CD4-positive, alpha-beta memory T cell (primary cell): ENCODE data around the gene GRIPAP1. TPM values are rescaled to one million over a fixed set of nuclear protein-coding genes. Genes with fewer than 3 reads are reported as not detected.

Experiments
- CTCF ChIA-PET: fragments of 350-600 bp; sonication (Branson Sonifier 250); formaldehyde crosslinking; loops from one replicate; lab custom pipeline; 2021; ENCODE audit warnings: inconsistent platforms; ENCODE audit not compliant: partially characterized antibody; lab: Charles Lee
- POLR2A ChIA-PET: fragments of 350-600 bp; sonication (Branson Sonifier 250); formaldehyde crosslinking; loops from one replicate; lab custom pipeline; 2021; ENCODE audit not compliant: partially characterized antibody; lab: Charles Lee
- DNase-seq, 5 donors: peaks; one replicate each; pipeline versions ENCODE4 v3.0.0 to v3.0.0-alpha.2; 2020 to 2022; ENCODE audit warnings: mixed read lengths in 1 of 5
- H3K27ac ChIP-seq: one replicate; pipeline ENCODE4 v1.7.0; 2013; ENCODE audit warnings: low read depth, low read length
- H3K27me3 ChIP-seq: 2 replicates; pipeline ENCODE4 v1.7.0; 2013; ENCODE audit warnings: mild to moderate bottlenecking, low read length, moderate library complexity; ENCODE audit not compliant: insufficient read depth
- H3K36me3 ChIP-seq: 2 replicates; pipeline ENCODE4 v1.7.0; 2013; ENCODE audit warnings: mild to moderate bottlenecking, low read length, moderate library complexity; ENCODE audit not compliant: insufficient read depth
- H3K4me1 ChIP-seq: 2 replicates; pipeline ENCODE4 v1.7.0; 2013; ENCODE audit warnings: mild to moderate bottlenecking, low read length, moderate library complexity; ENCODE audit not compliant: insufficient read depth
- H3K4me3 ChIP-seq, 2 donors: one replicate each; pipeline ENCODE4 v1.7.0; 2013; ENCODE audit warnings: low read length in 2 of 2, mild to moderate bottlenecking in 1 of 2
- H3K9me3 ChIP-seq, 2 donors: one replicate each; pipeline ENCODE4 v1.7.0; 2013; ENCODE audit warnings: low read length in 2 of 2, control low read depth in 1 of 2; ENCODE audit not compliant: control insufficient read depth in 1 of 2
- H3K27ac Mint-ChIP-seq, 7 donors: one replicate each; pipeline ENCODE4 v1.8.0; 2020 to 2021; ENCODE audit warnings: mixed read lengths in 7 of 7, mild to moderate bottlenecking in 6 of 7, inconsistent platforms in 3 of 7, moderate library complexity in 3 of 7
- H3K27me3 Mint-ChIP-seq, 2 donors: one replicate each; pipeline ENCODE4 v1.8.0; 2020 to 2021; ENCODE audit warnings: mixed read lengths in 2 of 2
- H3K36me3 Mint-ChIP-seq, 2 donors: one replicate each; pipeline ENCODE4 v1.8.0; 2020 to 2021; ENCODE audit warnings: mixed read lengths in 2 of 2, inconsistent platforms in 1 of 2, mild to moderate bottlenecking in 1 of 2
- H3K4me1 Mint-ChIP-seq, 4 donors: one replicate each; pipeline ENCODE4 v1.8.0; 2020 to 2021; ENCODE audit warnings: mixed read lengths in 4 of 4, mild to moderate bottlenecking in 1 of 4
- H3K4me3 Mint-ChIP-seq, 8 donors: one replicate each; pipeline ENCODE4 v1.8.0; 2020 to 2021; ENCODE audit warnings: mixed read lengths in 8 of 8, mild to moderate bottlenecking in 7 of 8, moderate library complexity in 6 of 8, inconsistent platforms in 3 of 8
- H3K9me3 Mint-ChIP-seq, 8 donors: one replicate each; pipeline ENCODE4 v1.8.0; 2020 to 2021; ENCODE audit warnings: mixed read lengths in 8 of 8, mild to moderate bottlenecking in 5 of 8, inconsistent platforms in 3 of 8, moderate library complexity in 1 of 8
- intact Hi-C: fragments of 100-400 bp; cut with micrococcal nuclease; formaldehyde crosslinking; loops from one replicate; pipeline ENCODE4 v1.15.1; 2023
- polyA plus RNA-seq, 2 donors: library from polyadenylated mRNA; unstranded; fragments of 300-500 nt; fragmentation: Illumina TruSeq; gene quantifications; one replicate each; pipeline ENCODE4 v1.2.3, GENCODE V29; 2021
- total RNA-seq, 2 experiments: library from RNA; stranded (reverse); gene quantifications; one replicate each; pipeline ENCODE4 v1.2.3, GENCODE V29; 2021

The GRIPAP1 gene
- total and polyA plus RNA-seq, 4 experiments from 2014 or later: 4.8 to 111 (median 59.2) TPM

- no peaks in the 10 kb centered on the region for H3K36me3 Mint-ChIP-seq
- no peak overlapping the region for H3K27ac ChIP-seq
- intact Hi-C loops: no loop called here
- POLR2A ChIA-PET: no interaction called here
- no peak overlapping the region for H3K4me3 Mint-ChIP-seq
- CTCF ChIA-PET: no interaction called here
- no peaks in the 10 kb centered on the region for H3K27me3 Mint-ChIP-seq
- peaks cover 0 to 9% (median 5%) of the 10 kb centered on the region in 4 donors for H3K4me1 Mint-ChIP-seq
- peaks cover 5% of the 10 kb centered on the region for H3K4me1 ChIP-seq
- DNase-seq: no peak
- H3K27ac Mint-ChIP-seq: no peak overlapping the region
- H3K4me3 ChIP-seq: no peak overlapping the region
- H3K9me3 ChIP-seq: no peaks in the 10 kb centered on the region
- no peaks in the 10 kb centered on the region for H3K36me3 ChIP-seq
- H3K27me3 ChIP-seq: no peaks in the 10 kb centered on the region
- no peaks in the 10 kb centered on the region for H3K9me3 Mint-ChIP-seq
Measured at GRCh38 chrX:48966796-48967579, 35.1 kb downstream of the GRIPAP1 start.

- CTCF ChIA-PET: no interaction called here
- H3K27ac Mint-ChIP-seq: no peak overlapping the region
Measured at GRCh38 chrX:48965959-48966358, 36.1 kb downstream of the GRIPAP1 start.

GRCh38 chrX:48961585-48962091 lies 40.4 kb downstream of the GRIPAP1 start:
- no peaks in the 10 kb centered on the region for H3K36me3 ChIP-seq
- peaks cover 0 to 13% of the 10 kb centered on the region in 2 donors for H3K36me3 Mint-ChIP-seq
- DNase-seq: no peak
- H3K27ac Mint-ChIP-seq: peak overlapping the region in 3 of 7 donors; percentile 14 to 84 (median 36)
- H3K27ac ChIP-seq: no peak overlapping the region
- no peak overlapping the region for H3K4me3 ChIP-seq
- H3K4me1 Mint-ChIP-seq: peaks cover 4 to 28% (median 11%) of the 10 kb centered on the region in 4 donors
- H3K27me3 ChIP-seq: no peaks in the 10 kb centered on the region
- ChIA-PET CTCF (interaction anchor here (2.5 kb wide), 1 partner anchor 10 kb away, joined by 6 read pairs; the partner anchor contains the start of gene KCND1), POLR2A (interaction anchor here (1.0 kb wide), 1 partner anchor 64 kb away, joined by 3 read pairs; the partner anchor contains the start of gene TIMM17B)
- no peaks in the 10 kb centered on the region for H3K27me3 Mint-ChIP-seq
- peaks cover 0 to 4% (median 0%) of the 10 kb centered on the region in 8 donors for H3K9me3 Mint-ChIP-seq
- intact Hi-C loops: no loop called here
- H3K9me3 ChIP-seq: no peaks in the 10 kb centered on the region
- H3K4me1 ChIP-seq: peaks cover 13% of the 10 kb centered on the region
- H3K4me3 Mint-ChIP-seq: no peak overlapping the region

More at GRCh38 chrX:48965959-48966358, 36.1 kb downstream of the GRIPAP1 start:
- no peaks in the 10 kb centered on the region for H3K4me1 ChIP-seq
- H3K9me3 ChIP-seq: no peaks in the 10 kb centered on the region
- H3K9me3 Mint-ChIP-seq: no peaks in the 10 kb centered on the region
- H3K27ac ChIP-seq: no peak overlapping the region
- H3K4me3 ChIP-seq: no peak overlapping the region
- no peaks in the 10 kb centered on the region for H3K27me3 ChIP-seq
- H3K4me3 Mint-ChIP-seq: no peak overlapping the region
- no peaks in the 10 kb centered on the region for H3K36me3 ChIP-seq
- H3K4me1 Mint-ChIP-seq: peaks cover 0 to 6% (median 3%) of the 10 kb centered on the region in 4 donors
- no peak for DNase-seq
- intact Hi-C loops: no loop called here
- H3K27me3 Mint-ChIP-seq: no peaks in the 10 kb centered on the region
- H3K36me3 Mint-ChIP-seq: no peaks in the 10 kb centered on the region
- POLR2A ChIA-PET: no interaction called here

DNA sequence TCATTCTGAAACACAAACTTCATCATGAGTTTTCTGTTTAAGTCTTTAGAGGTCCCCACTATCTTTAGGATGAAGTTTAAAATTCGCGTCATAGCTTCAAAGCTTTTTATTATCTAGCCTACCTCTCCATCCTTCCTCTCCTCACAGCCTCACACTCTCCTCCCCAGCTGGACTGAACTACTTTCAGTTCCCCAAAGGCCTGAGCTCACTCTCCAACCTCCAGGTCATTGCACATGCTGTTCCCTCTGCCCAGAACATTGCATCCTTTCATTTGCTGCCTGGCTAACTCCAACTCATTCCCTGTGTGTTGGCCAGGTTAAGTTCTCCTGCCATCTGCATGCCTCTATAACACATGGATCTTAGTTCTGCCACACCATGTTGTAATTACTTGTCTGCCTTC lies 41.8 kb downstream of the GRIPAP1 start:
- peaks cover 0 to 20% of the 10 kb centered on the region in 2 donors for H3K36me3 Mint-ChIP-seq
- CTCF ChIA-PET: interaction anchor here (1.5 kb wide), 1 partner anchor 13 kb away, joined by 9 read pairs; no protein-coding TSS in a partner anchor
- Histone ChIP-seq H3K36me3 (peaks cover 4% of the 10 kb centered on the region), H3K27me3 (no peaks in the 10 kb centered on the region), H3K4me1 (peaks cover 27% of the 10 kb centered on the region), H3K4me3 (no peak overlapping the region), H3K27ac (no peak overlapping the region), H3K9me3 (no peaks in the 10 kb centered on the region)
- POLR2A ChIA-PET: no interaction called here
- peak overlapping the region in 4 of 8 donors; percentile 4 to 67 (median 22) for H3K4me3 Mint-ChIP-seq
- no peaks in the 10 kb centered on the region for H3K27me3 Mint-ChIP-seq
- H3K9me3 Mint-ChIP-seq: peaks cover 0 to 4% (median 0%) of the 10 kb centered on the region in 8 donors
- intact Hi-C loops: no loop called here
- H3K27ac Mint-ChIP-seq: peak overlapping the region in 6 of 7 donors; percentile 9 to 100 (median 74)
- no peak for DNase-seq
- H3K4me1 Mint-ChIP-seq: peaks cover 9 to 42% (median 19%) of the 10 kb centered on the region in 4 donors

- intact Hi-C loops: loop anchor here (1.0 to 5.0 kb wide), 8 partner anchors 39 to 361 kb away; partner anchors contain the start of genes GPKOW, GRIPAP1, MAGIX and PIM2
- no peaks in the 10 kb centered on the region for H3K27me3 Mint-ChIP-seq
- H3K4me1 ChIP-seq: peaks cover 43% of the 10 kb centered on the region
- peaks cover 11 to 58% (median 32%) of the 10 kb centered on the region in 4 donors for H3K4me1 Mint-ChIP-seq
- peak in 1 of 5 donors; percentile 54 for DNase-seq
- peak overlapping the region; percentile 23 to 75 for H3K4me3 ChIP-seq
- H3K27ac ChIP-seq: peak overlapping the region; percentile 98
- CTCF ChIA-PET: interaction anchor here (1.0 to 1.6 kb wide), 7 partner anchors 13 to 234 kb away, joined by 3 to 7 read pairs (median 5); partner anchors contain the start of genes GRIPAP1 and TFE3
- peak overlapping the region; percentile 98 to 100 (median 100) for H3K27ac Mint-ChIP-seq
- peaks cover 0 to 4% (median 0%) of the 10 kb centered on the region in 8 donors for H3K9me3 Mint-ChIP-seq
- peak overlapping the region; percentile 96 to 99 (median 98) for H3K4me3 Mint-ChIP-seq
- peaks cover 4% of the 10 kb centered on the region for H3K36me3 ChIP-seq
- no peaks in the 10 kb centered on the region for H3K27me3 ChIP-seq
- H3K9me3 ChIP-seq: no peaks in the 10 kb centered on the region
- peaks cover 6 to 29% of the 10 kb centered on the region in 2 donors for H3K36me3 Mint-ChIP-seq
- POLR2A ChIA-PET: interaction anchor here (0.6 to 5.9 kb wide), 31 partner anchors 14 to 938 kb away, joined by 3 to 99 read pairs (median 5); partner anchors contain the start of genes GRIPAP1, HDAC6, KCND1 and PIM2
Measured at GRCh38 chrX:48958635-48959094, 43.4 kb downstream of the GRIPAP1 start.

- Mint-ChIP-seq H3K4me3 (peak overlapping the region; percentile 96 to 99 (median 98)), H3K9me3 (peaks cover 0 to 4% (median 0%) of the 10 kb centered on the region in 8 donors), H3K27me3 (no peaks in the 10 kb centered on the region), H3K4me1 (peaks cover 14 to 64% (median 38%) of the 10 kb centered on the region in 4 donors), H3K36me3 (peaks cover 6 to 29% of the 10 kb centered on the region in 2 donors), H3K27ac (peak overlapping the region; percentile 98 to 100 (median 100))
- ChIA-PET CTCF (interaction anchor here (1.0 to 1.6 kb wide), 7 partner anchors 12 to 235 kb away, joined by 3 to 7 read pairs (median 5); partner anchors contain the start of genes GRIPAP1 and TFE3), POLR2A (interaction anchor here (0.6 to 5.9 kb wide), 36 partner anchors 12 to 937 kb away, joined by 3 to 99 read pairs (median 5); partner anchors contain the start of genes GRIPAP1, HDAC6, KCND1 and PIM2)
- DNase-seq: peak; percentile 92 to 98 (median 96)
- Histone ChIP-seq H3K4me3 (peak overlapping the region; percentile 47 to 75), H3K27me3 (no peaks in the 10 kb centered on the region), H3K4me1 (peaks cover 49% of the 10 kb centered on the region), H3K9me3 (no peaks in the 10 kb centered on the region), H3K36me3 (peaks cover 4% of the 10 kb centered on the region), H3K27ac (peak overlapping the region; percentile 98)
- intact Hi-C loops: loop anchor here (1.0 to 5.0 kb wide), 9 partner anchors 19 to 361 kb away; partner anchors contain the start of genes GPKOW, GRIPAP1, MAGIX and PIM2
Measured at GRCh38 chrX:48957827-48958634, 44.0 kb downstream of the GRIPAP1 start.
